HEK293 (cell line): ENCODE results near the gene ONECUT2.

Experiments used
- SCRT1 ChIP-seq: fragments of 450-650 bp; formaldehyde crosslinking; IDR thresholded peaks from 2 replicates; pipeline ENCODE4 v1.5.1; 2016; ENCODE audit warnings: missing biosample characterization, missing genetic modification characterization, borderline replicate concordance
- SETDB1 ChIP-seq: IDR thresholded peaks from one replicate; pipeline ENCODE4 v1.6.1; 2017; ENCODE audit warnings: mild to moderate bottlenecking, low read length, moderate library complexity, mixed read lengths; ENCODE audit not compliant: insufficient read length
- ZBTB1 ChIP-seq: fragments of 450-650 bp; formaldehyde crosslinking; IDR thresholded peaks from 2 replicates; pipeline ENCODE4 v1.5.1; 2016; ENCODE audit warnings: missing biosample characterization, missing genetic modification characterization
- ZNF121 ChIP-seq: fragments of 450-650 bp; formaldehyde crosslinking; IDR thresholded peaks from 2 replicates; pipeline ENCODE4 v1.5.1; 2016; ENCODE audit warnings: missing biosample characterization, missing genetic modification characterization
- ZNF184 ChIP-seq: fragments of 450-650 bp; IDR thresholded peaks from 2 replicates; pipeline ENCODE4 v1.5.1; 2018; ENCODE audit warnings: missing biosample characterization, mild to moderate bottlenecking, missing genetic modification characterization
- ZNF561 ChIP-seq: fragments of 450-650 bp; IDR thresholded peaks from 2 replicates; pipeline ENCODE4 v1.5.1; 2018; ENCODE audit warnings: missing biosample characterization, missing genetic modification characterization, borderline replicate concordance
- TF ChIP-seq, protein P1 (sequence below): fragments of 450-650 bp; formaldehyde crosslinking; IDR thresholded peaks from 2 replicates; pipeline ENCODE4 v1.5.1; 2016; ENCODE audit warnings: missing biosample characterization, missing genetic modification characterization
- TF ChIP-seq, protein P2 (sequence below): fragments of 450-650 bp; formaldehyde crosslinking; IDR thresholded peaks from 2 replicates; pipeline ENCODE4 v1.5.1; 2016; ENCODE audit warnings: missing biosample characterization, missing genetic modification characterization
- TF ChIP-seq, protein P3 (sequence below): fragments of 450-650 bp; formaldehyde crosslinking; IDR thresholded peaks from 2 replicates; pipeline ENCODE4 v1.5.1; 2016; ENCODE audit warnings: missing biosample characterization, missing genetic modification characterization
- TF ChIP-seq, protein P4 (sequence below): fragments of 450-650 bp; formaldehyde crosslinking; IDR thresholded peaks from 2 replicates; pipeline ENCODE4 v1.5.1; 2016; ENCODE audit warnings: missing biosample characterization, missing genetic modification characterization, borderline replicate concordance
- TF ChIP-seq, protein P5 (sequence below): fragments of 450-650 bp; formaldehyde crosslinking; IDR thresholded peaks from 2 replicates; pipeline ENCODE4 v1.5.1; 2016; ENCODE audit warnings: missing biosample characterization, missing genetic modification characterization, low read depth

DNA sequence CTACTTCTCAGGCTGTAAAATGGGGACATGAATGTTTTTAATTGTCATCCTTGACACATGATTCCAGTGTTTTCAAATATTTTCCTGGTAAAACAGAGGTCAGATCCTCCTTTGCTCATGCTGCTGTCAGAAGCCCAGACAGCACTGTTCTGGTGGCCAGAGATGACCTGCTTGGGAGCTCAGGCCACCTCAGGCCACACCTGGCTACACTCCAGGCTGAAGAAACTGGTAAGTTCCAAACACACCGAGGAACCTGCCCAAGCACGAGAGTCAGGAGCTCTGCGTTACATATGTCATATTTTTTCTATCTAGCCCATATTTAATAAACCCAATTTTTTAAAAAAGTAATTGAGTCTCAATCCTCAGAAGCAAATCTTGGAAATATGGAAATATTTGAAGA, 103.4 kb downstream of the ONECUT2 start:
- TF ChIP-seq ZNF561 (tag by site-specific recombination): no peak
- TF ChIP-seq, protein P1, sequence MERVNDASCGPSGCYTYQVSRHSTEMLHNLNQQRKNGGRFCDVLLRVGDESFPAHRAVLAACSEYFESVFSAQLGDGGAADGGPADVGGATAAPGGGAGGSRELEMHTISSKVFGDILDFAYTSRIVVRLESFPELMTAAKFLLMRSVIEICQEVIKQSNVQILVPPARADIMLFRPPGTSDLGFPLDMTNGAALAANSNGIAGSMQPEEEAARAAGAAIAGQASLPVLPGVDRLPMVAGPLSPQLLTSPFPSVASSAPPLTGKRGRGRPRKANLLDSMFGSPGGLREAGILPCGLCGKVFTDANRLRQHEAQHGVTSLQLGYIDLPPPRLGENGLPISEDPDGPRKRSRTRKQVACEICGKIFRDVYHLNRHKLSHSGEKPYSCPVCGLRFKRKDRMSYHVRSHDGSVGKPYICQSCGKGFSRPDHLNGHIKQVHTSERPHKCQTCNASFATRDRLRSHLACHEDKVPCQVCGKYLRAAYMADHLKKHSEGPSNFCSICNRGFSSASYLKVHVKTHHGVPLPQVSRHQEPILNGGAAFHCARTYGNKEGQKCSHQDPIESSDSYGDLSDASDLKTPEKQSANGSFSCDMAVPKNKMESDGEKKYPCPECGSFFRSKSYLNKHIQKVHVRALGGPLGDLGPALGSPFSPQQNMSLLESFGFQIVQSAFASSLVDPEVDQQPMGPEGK: no peak
- no peak for TF ChIP-seq SETDB1
- TF ChIP-seq, protein P2, sequence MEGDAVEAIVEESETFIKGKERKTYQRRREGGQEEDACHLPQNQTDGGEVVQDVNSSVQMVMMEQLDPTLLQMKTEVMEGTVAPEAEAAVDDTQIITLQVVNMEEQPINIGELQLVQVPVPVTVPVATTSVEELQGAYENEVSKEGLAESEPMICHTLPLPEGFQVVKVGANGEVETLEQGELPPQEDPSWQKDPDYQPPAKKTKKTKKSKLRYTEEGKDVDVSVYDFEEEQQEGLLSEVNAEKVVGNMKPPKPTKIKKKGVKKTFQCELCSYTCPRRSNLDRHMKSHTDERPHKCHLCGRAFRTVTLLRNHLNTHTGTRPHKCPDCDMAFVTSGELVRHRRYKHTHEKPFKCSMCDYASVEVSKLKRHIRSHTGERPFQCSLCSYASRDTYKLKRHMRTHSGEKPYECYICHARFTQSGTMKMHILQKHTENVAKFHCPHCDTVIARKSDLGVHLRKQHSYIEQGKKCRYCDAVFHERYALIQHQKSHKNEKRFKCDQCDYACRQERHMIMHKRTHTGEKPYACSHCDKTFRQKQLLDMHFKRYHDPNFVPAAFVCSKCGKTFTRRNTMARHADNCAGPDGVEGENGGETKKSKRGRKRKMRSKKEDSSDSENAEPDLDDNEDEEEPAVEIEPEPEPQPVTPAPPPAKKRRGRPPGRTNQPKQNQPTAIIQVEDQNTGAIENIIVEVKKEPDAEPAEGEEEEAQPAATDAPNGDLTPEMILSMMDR (tag by site-specific recombination): no peak
- TF ChIP-seq, protein P3, sequence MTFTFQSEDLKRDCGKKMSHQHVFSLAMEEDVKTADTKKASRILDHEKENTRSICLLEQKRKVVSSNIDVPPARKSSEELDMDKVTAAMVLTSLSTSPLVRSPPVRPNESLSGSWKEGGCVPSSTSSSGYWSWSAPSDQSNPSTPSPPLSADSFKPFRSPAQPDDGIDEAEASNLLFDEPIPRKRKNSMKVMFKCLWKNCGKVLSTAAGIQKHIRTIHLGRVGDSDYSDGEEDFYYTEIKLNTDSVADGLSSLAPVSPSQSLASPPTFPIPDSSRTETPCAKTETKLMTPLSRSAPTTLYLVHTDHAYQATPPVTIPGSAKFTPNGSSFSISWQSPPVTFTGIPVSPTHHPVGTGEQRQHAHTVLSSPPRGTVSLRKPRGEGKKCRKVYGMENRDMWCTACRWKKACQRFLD (tag by site-specific recombination): no peak
- TF ChIP-seq, protein P4, sequence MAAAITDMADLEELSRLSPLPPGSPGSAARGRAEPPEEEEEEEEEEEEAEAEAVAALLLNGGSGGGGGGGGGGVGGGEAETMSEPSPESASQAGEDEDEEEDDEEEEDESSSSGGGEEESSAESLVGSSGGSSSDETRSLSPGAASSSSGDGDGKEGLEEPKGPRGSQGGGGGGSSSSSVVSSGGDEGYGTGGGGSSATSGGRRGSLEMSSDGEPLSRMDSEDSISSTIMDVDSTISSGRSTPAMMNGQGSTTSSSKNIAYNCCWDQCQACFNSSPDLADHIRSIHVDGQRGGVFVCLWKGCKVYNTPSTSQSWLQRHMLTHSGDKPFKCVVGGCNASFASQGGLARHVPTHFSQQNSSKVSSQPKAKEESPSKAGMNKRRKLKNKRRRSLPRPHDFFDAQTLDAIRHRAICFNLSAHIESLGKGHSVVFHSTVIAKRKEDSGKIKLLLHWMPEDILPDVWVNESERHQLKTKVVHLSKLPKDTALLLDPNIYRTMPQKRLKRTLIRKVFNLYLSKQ (tag by site-specific recombination): no peak
- TF ChIP-seq, protein P5, sequence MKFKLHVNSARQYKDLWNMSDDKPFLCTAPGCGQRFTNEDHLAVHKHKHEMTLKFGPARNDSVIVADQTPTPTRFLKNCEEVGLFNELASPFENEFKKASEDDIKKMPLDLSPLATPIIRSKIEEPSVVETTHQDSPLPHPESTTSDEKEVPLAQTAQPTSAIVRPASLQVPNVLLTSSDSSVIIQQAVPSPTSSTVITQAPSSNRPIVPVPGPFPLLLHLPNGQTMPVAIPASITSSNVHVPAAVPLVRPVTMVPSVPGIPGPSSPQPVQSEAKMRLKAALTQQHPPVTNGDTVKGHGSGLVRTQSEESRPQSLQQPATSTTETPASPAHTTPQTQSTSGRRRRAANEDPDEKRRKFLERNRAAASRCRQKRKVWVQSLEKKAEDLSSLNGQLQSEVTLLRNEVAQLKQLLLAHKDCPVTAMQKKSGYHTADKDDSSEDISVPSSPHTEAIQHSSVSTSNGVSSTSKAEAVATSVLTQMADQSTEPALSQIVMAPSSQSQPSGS (tag by site-specific recombination): no peak
- TF ChIP-seq ZNF121 (tag by site-specific recombination): no peak
- no peak for TF ChIP-seq ZNF184 (tag by site-specific recombination)
- no peak for TF ChIP-seq ZBTB1 (tag by site-specific recombination)
- TF ChIP-seq SCRT1 (tag by site-specific recombination): no peak
